Panc1 (cell line): Measurements from ENCODE around the gene NPR2. TPM values are rescaled to one million over a fixed set of nuclear protein-coding genes. Genes with fewer than 3 reads are reported as not detected.

ENCODE experiments used
- ATAC-seq: fragments of 200-7000 bp; cut with Tn5 transposase; 2 replicates; pipeline ENCODE4 v1.9.1; 2020; ENCODE audit warnings: mild to moderate bottlenecking, moderate library complexity
- BruUV-seq: library from RNA; stranded (reverse); fragments of 400-500 nt; replicated peaks from 2 replicates; lab custom pipeline; 2021; lab: Mats Ljungman, UMichigan
- CTCF ChIA-PET: fragments of 300-600 bp; sonication (Branson Sonifier 250); formaldehyde crosslinking; loops from one replicate; lab custom pipeline; 2022; ENCODE audit warnings: antibody characterized with exemption; lab: Charles Lee
- POLR2A ChIA-PET: fragments of 300-600 bp; sonication (Branson Sonifier 250); formaldehyde crosslinking; loops from one replicate; lab custom pipeline; 2022; ENCODE audit warnings: antibody characterized with exemption; lab: Charles Lee
- DNase-seq: peaks from one replicate; pipeline ENCODE4 v3.0.0-alpha.2; 2010; ENCODE audit warnings: low read depth, low spot score
- H3K27ac ChIP-seq: 2 replicates; pipeline ENCODE4 v1.5.1; 2011; ENCODE audit warnings: mild to moderate bottlenecking, low read length, inconsistent platforms
- H3K27me3 ChIP-seq: fragments of 200-500 bp; sonication (Bioruptor generic); 2 replicates; pipeline ENCODE4 v1.6.0; 2014; ENCODE audit warnings: low read length, inconsistent platforms; ENCODE audit not compliant: control insufficient read depth, insufficient read depth
- H3K36me3 ChIP-seq: fragments of 200-500 bp; sonication (Bioruptor generic); 2 replicates; pipeline ENCODE4 v1.5.1; 2014; ENCODE audit warnings: inconsistent platforms, mild to moderate bottlenecking, low read length, moderate library complexity; ENCODE audit not compliant: control insufficient read depth, insufficient read depth
- H3K4me1 ChIP-seq: 2 replicates; pipeline ENCODE4 v1.5.1; 2011; ENCODE audit warnings: inconsistent platforms, mild to moderate bottlenecking, low read length, moderate library complexity; ENCODE audit not compliant: control insufficient read depth, insufficient read depth
- H3K4me3 ChIP-seq, 2 experiments: 2 replicates each; pipeline ENCODE4 v1.5.1; 2011 to 2012; ENCODE audit warnings: low read depth in 2 of 2, low read length in 2 of 2, mild to moderate bottlenecking in 2 of 2, inconsistent platforms in 1 of 2, moderate library complexity in 1 of 2
- H3K9me3 ChIP-seq: fragments of 200-500 bp; sonication (Bioruptor generic); 2 replicates; pipeline ENCODE4 v1.5.1; 2014; ENCODE audit warnings: low read depth, mild to moderate bottlenecking, inconsistent platforms, low read length, moderate library complexity; ENCODE audit not compliant: control insufficient read depth, insufficient read depth
- CTCF ChIP-seq: fragments of 450-650 bp; IDR thresholded peaks from 2 replicates; pipeline ENCODE4 v1.5.1; 2017; ENCODE audit warnings: mild to moderate bottlenecking
- POLR2AphosphoS5 ChIP-seq: IDR thresholded peaks from 2 replicates; pipeline ENCODE4 v1.6.1; 2012; ENCODE audit warnings: mild to moderate bottlenecking, low read depth, low read length, moderate library complexity
- REST ChIP-seq, 2 experiments: IDR thresholded peaks; 2 replicates each; pipeline ENCODE4 v1.6.1; 2011 to 2012; ENCODE audit warnings: low read depth in 2 of 2, control low read depth in 1 of 2, low read length in 1 of 2, mild to moderate bottlenecking in 1 of 2, moderate library complexity in 1 of 2; ENCODE audit not compliant: insufficient read depth in 1 of 2
- SIN3A ChIP-seq: IDR thresholded peaks from 2 replicates; pipeline ENCODE4 v1.6.1; 2012; ENCODE audit warnings: low read depth, mild to moderate bottlenecking, low read length, moderate library complexity, borderline replicate concordance; ENCODE audit not compliant: insufficient read depth
- TCF7L2 ChIP-seq: IDR thresholded peaks from 2 replicates; pipeline ENCODE4 v1.6.1; 2011; ENCODE audit warnings: mild to moderate bottlenecking, low read depth, low read length, inconsistent platforms
- in situ Hi-C: cut with HindIII; loops from 2 replicates; pipeline ENCODE4 v1.10.0; 2016; ENCODE audit warnings: low sequenced_read_pairs, low pct_unique_long_range_greater_than_20kb
- intact Hi-C: fragments of 100-400 bp; cut with micrococcal nuclease; formaldehyde crosslinking; loops from one replicate; pipeline ENCODE4 v1.10.0; 2022; ENCODE audit not compliant: unreplicated experiment
- total RNA-seq: library from RNA; stranded (reverse); gene quantifications from one replicate; pipeline ENCODE4 v1.2.1, GENCODE V29; 2021; ENCODE audit not compliant: unreplicated experiment

Gene NPR2
- total RNA-seq, 1 experiment from 2014 or later: 12.2 TPM

- DNase-seq (no peak), ATAC-seq (no peak)
- Histone ChIP-seq H3K27ac (no peak overlapping the region), H3K36me3 (peaks cover under 1% of the 10 kb centered on the region; the same call in 1 of the 2 replicates), H3K4me3 (no peak overlapping the region), H3K27me3 (no peaks in the 10 kb centered on the region), H3K9me3 (no peaks in the 10 kb centered on the region), H3K4me1 (peaks cover 20% of the 10 kb centered on the region)
- in situ Hi-C loops (no loop called here), intact Hi-C loops (no loop called here)
- TF ChIP-seq TCF7L2 (no peak), POLR2AphosphoS5 (no peak), REST (IDR thresholded peaks at IDR 0.05; ENCODE audit: insufficient read depth in 1 of 2, low read depth in 2 of 2, low read length in 1 of 2) (no peak), SIN3A (no peak), CTCF (no peak)
- CTCF ChIA-PET: interaction anchor here (0.7 kb wide), 1 partner anchor 18 kb away, joined by 10 read pairs; no protein-coding TSS in a partner anchor
- no TSS peak for BruUV-seq
- POLR2A ChIA-PET: interaction anchor here (0.6 kb wide), 1 partner anchor 47 kb away, joined by 3 read pairs; no protein-coding TSS in a partner anchor
Observed at GRCh38 chr9:35808433-35808832, 17.0 kb downstream of the NPR2 start.

- intact Hi-C loops (loop anchor here (10.0 kb wide), 1 partner anchor 155 kb away; the partner anchor contains the start of genes CCDC107, RMRP and SIT1), in situ Hi-C loops (no loop called here)
- TF ChIP-seq CTCF (no peak), SIN3A (no peak), POLR2AphosphoS5 (no peak), TCF7L2 (no peak), REST (IDR thresholded peaks at IDR 0.05; ENCODE audit: insufficient read depth in 1 of 2, low read depth in 2 of 2, low read length in 1 of 2) (no peak)
- Histone ChIP-seq H3K4me1 (peaks cover 29% of the 10 kb centered on the region), H3K27ac (no peak overlapping the region), H3K27me3 (no peaks in the 10 kb centered on the region), H3K36me3 (no peaks in the 10 kb centered on the region), H3K9me3 (no peaks in the 10 kb centered on the region), H3K4me3 (no peak overlapping the region)
- ChIA-PET CTCF (no interaction called here), POLR2A (interaction anchor here (0.6 kb wide), 1 partner anchor 70 kb away, joined by 3 read pairs; no protein-coding TSS in a partner anchor)
- no peak for ATAC-seq
- no peak for DNase-seq
- BruUV-seq: no TSS peak
Observed at GRCh38 chr9:35810122-35810521, 18.7 kb downstream of the NPR2 start.
